Erythroblast (primary cell): ENCODE measurements around the gene TMC3.

Experiments used
- GATA1 ChIP-seq: IDR thresholded peaks from 2 replicates; pipeline ENCODE4 v1.6.1; 2011; ENCODE audit warnings: low read depth, mild to moderate bottlenecking, control low read depth, low read length, moderate library complexity
- POLR2A ChIP-seq: IDR thresholded peaks from 2 replicates; pipeline ENCODE4 v1.6.1; 2011; ENCODE audit warnings: mild to moderate bottlenecking, low read length

DNA sequence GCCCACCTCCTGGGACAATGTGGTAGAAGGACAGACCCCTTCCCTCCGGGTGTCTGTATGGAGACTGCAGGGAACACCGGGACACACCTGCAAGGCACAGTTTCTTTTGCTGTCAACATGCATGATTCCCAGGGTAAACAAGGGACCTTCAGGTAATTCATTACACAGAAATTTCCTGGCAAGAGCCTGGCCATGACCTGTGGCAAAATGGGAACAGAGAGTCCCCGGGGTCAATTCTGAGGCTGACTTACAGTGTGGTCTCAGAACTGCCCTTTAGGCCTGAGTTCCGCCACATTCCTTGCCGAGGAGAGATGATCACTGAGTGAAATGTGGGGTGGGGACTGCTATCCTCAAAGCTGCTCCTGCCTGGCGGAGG, 56.4 kb downstream of the TMC3 start:
- TF ChIP-seq POLR2A (no peak), GATA1 (no peak)
